VCaP (cell line): ENCODE measurements around the gene BBLN.
A peak's percentile ranks its signal among the peaks of the same experiment; 100 is the strongest.

Source experiments
- H3K27ac ChIP-seq: fragments of 450-650 bp; 2 replicates; pipeline ENCODE4 v1.5.1; 2017
- CTCF ChIP-seq: fragments of 450-650 bp; conservative IDR thresholded peaks from 2 replicates; pipeline ENCODE4 v1.5.1; 2017; ENCODE audit warnings: mild to moderate bottlenecking, moderate library complexity

Gene BBLN

GRCh38 chr9:128160603-128160987 is 530 bp downstream of the BBLN start:
- no peak for TF ChIP-seq CTCF
- peak overlapping the region; percentile 79 for H3K27ac ChIP-seq

- peak overlapping the region; percentile 79 for H3K27ac ChIP-seq
- no peak for TF ChIP-seq CTCF
These were observed 1.3 kb downstream of the BBLN start for GRCh38 chr9:128161215-128161902.

GRCh38 chr9:128162215-128163026 is 2.4 kb downstream of the BBLN start:
- TF ChIP-seq CTCF: no peak
- no peak overlapping the region for H3K27ac ChIP-seq

- no peak overlapping the region for H3K27ac ChIP-seq
- TF ChIP-seq CTCF: no peak
These were observed 3.0 kb downstream of the BBLN start for GRCh38 chr9:128163027-128163515.

- no peak for TF ChIP-seq CTCF
These were observed 3.6 kb downstream of the BBLN start for GRCh38 chr9:128163523-128164306.

GRCh38 chr9:128164307-128164885 is 4.3 kb downstream of the BBLN start:
- no peak overlapping the region for H3K27ac ChIP-seq
- no peak for TF ChIP-seq CTCF

More at GRCh38 chr9:128163523-128164306, 3.6 kb downstream of the BBLN start:
- H3K27ac ChIP-seq: no peak overlapping the region

GRCh38 chr9:128166169-128166568 is 6.1 kb downstream of the BBLN start:
- TF ChIP-seq CTCF: no peak

More at GRCh38 chr9:128166169-128166568, 6.1 kb downstream of the BBLN start:
- no peak overlapping the region for H3K27ac ChIP-seq
